Neural crest cell (in vitro differentiated cells): ENCODE measurements around the gene ACAP3. TPM values are rescaled to one million over a fixed set of nuclear protein-coding genes. Genes with fewer than 3 reads are reported as not detected.
A peak's percentile ranks its signal among the peaks of the same experiment; 100 is the strongest.

Source experiments
- DNase-seq: peaks from one replicate; pipeline ENCODE4 v3.0.0; 2021; ENCODE audit warnings: low read depth, mixed read lengths, low spot score
- H3K27ac Mint-ChIP-seq: one replicate; pipeline ENCODE4 v1.8.0; 2021; ENCODE audit warnings: mild to moderate bottlenecking, mixed read lengths; ENCODE audit not compliant: unreplicated experiment
- H3K27me3 Mint-ChIP-seq: 2 replicates; pipeline ENCODE4 v1.8.0; 2021; ENCODE audit warnings: low read depth, mild to moderate bottlenecking, mixed read lengths
- H3K36me3 Mint-ChIP-seq: 2 replicates; pipeline ENCODE4 v1.8.0; 2021; ENCODE audit warnings: low read depth, mild to moderate bottlenecking, mixed read lengths
- H3K4me1 Mint-ChIP-seq: 2 replicates; pipeline ENCODE4 v1.8.0; 2021; ENCODE audit warnings: mixed read lengths
- H3K4me3 Mint-ChIP-seq: one replicate; pipeline ENCODE4 v1.8.0; 2021; ENCODE audit warnings: mild to moderate bottlenecking, mixed read lengths
- H3K9me3 Mint-ChIP-seq: 2 replicates; pipeline ENCODE4 v1.8.0; 2021; ENCODE audit warnings: mixed read lengths
- CTCF ChIP-seq: fragments of 200-600 bp; sonication (generic); conservative IDR thresholded peaks from 2 replicates; pipeline ENCODE4 v1.5.0; 2021; ENCODE audit warnings: antibody characterized with exemption, mild to moderate bottlenecking
- total RNA-seq: library from RNA; stranded (reverse); gene quantifications from 2 replicates; pipeline ENCODE4 v1.2.1, GENCODE V29; 2021

Gene ACAP3
- total RNA-seq, 1 donor from 2014 or later = 124 TPM

DNA sequence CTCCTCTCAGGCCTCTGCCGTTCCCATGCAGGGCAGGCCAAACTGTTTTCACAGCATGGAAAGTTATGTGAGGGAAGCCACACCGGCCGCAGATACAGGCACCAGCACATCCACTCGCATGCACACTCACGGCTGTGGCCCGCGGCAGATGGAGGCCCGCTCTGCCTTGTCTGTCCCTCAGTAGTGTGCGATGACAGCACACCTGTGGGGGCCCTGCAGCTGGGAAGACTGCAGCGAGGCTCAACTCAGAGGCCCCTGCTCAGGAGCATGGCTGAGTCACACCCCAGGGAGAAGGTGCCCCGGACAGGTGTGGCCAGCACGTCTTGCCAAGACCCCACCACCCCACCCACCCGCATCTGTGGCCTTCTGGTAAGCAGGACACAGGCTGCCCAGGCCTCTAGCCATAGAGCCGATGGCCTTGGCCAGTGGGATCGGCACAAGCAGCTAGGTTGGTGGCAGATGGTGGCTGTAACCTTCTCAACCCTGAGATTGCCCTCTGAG, 32.7 kb downstream of the ACAP3 start:
- no peak for TF ChIP-seq CTCF
- Mint-ChIP-seq H3K27me3 (no peaks in the 10 kb centered on the region), H3K36me3 (peaks cover 5% of the 10 kb centered on the region), H3K4me3 (peak overlapping the region; percentile 79), H3K27ac (peak overlapping the region; percentile 71), H3K9me3 (no peaks in the 10 kb centered on the region), H3K4me1 (peaks cover 34% of the 10 kb centered on the region)
- DNase-seq = no peak

GRCh38 chr1:1274299-1274930, 33.3 kb downstream of the ACAP3 start:
- Mint-ChIP-seq H3K4me1 (peaks cover 34% of the 10 kb centered on the region), H3K27me3 (no peaks in the 10 kb centered on the region), H3K27ac (peak overlapping the region; percentile 71), H3K4me3 (peak overlapping the region; percentile 79), H3K9me3 (no peaks in the 10 kb centered on the region), H3K36me3 (peaks cover 5% of the 10 kb centered on the region)
- DNase-seq = no peak
- no peak for TF ChIP-seq CTCF

DNA sequence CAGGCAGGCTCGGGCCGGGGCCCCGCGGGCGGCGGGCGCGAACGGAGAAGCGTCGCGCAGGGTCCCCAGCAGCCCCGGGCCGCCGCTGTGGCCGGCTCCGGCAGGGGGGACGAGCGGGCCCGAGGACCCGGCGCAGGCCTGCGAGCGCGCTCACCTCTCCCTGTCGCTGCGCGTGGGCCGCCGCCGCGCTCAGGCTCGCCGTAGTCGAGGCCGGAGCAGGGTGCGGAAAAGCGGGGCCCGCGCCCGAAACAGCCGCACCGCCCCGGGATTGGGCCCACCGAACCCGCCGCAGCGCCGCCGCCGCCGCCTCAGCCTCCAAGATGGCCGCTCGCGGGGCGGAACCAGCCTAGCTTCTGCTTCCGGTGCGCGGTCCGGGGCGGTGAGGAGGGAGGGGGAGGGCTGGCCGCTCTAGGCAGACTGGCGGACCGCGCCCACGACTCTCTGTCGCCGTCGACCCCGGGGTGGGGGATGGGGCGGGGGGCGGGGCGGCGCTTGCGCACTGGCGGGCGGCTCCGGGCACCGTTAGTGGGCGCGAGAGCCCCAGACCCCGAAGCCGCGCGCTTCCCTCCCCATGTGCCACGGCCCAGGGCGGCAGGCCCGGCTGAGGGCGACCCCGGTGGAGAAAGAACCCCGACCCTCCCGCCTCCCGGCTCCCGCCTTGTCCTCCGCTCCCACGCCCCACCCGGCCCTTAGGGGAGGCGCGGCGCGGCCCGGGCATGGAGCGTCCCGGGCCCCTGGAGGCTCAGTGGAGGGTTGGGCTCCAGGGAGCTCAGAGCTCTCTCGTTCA, 34.0 kb downstream of the ACAP3 start, which contains the start of gene UBE2J2:
Gene UBE2J2 (minus strand): TSS at position 343 of the 787 bp plus-strand sequence. CDS start 5,862 bp downstream, outside the sequence.
- Mint-ChIP-seq H3K27me3 (no peaks in the 10 kb centered on the region), H3K9me3 (no peaks in the 10 kb centered on the region), H3K4me3 (peak within 1 kb of the TSS; percentile 89), H3K27ac (peak within 1 kb of the TSS; percentile 71), H3K36me3 (peaks cover 5% of the 10 kb centered on the region), H3K4me1 (peaks cover 34% of the 10 kb centered on the region)
- DNase-seq = peak; percentile 88
- TF ChIP-seq CTCF = no peak

DNA sequence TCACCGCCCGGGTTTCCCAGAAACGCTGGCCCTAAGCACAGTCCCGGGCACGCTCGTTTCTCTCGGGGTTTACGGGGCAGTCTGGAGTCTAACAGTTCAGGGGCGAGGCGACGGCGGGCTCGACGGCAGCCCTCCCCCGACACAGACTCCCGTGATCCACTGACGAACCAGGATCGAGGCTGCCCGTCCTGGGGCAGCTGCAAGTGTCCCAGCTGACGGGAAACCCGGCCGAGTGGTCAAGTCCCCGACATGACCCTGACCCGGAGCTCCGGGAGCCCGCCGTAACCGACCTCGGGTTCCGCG, 34.6 kb downstream of the ACAP3 start:
- no peaks in the 10 kb centered on the region for H3K9me3 Mint-ChIP-seq
- H3K36me3 Mint-ChIP-seq = peaks cover 5% of the 10 kb centered on the region
- H3K4me3 Mint-ChIP-seq = peak overlapping the region; percentile 89
- no peak for DNase-seq
- H3K27me3 Mint-ChIP-seq = no peaks in the 10 kb centered on the region
- peaks cover 34% of the 10 kb centered on the region for H3K4me1 Mint-ChIP-seq
- no peak for TF ChIP-seq CTCF
- peak overlapping the region; percentile 71 for H3K27ac Mint-ChIP-seq

DNA sequence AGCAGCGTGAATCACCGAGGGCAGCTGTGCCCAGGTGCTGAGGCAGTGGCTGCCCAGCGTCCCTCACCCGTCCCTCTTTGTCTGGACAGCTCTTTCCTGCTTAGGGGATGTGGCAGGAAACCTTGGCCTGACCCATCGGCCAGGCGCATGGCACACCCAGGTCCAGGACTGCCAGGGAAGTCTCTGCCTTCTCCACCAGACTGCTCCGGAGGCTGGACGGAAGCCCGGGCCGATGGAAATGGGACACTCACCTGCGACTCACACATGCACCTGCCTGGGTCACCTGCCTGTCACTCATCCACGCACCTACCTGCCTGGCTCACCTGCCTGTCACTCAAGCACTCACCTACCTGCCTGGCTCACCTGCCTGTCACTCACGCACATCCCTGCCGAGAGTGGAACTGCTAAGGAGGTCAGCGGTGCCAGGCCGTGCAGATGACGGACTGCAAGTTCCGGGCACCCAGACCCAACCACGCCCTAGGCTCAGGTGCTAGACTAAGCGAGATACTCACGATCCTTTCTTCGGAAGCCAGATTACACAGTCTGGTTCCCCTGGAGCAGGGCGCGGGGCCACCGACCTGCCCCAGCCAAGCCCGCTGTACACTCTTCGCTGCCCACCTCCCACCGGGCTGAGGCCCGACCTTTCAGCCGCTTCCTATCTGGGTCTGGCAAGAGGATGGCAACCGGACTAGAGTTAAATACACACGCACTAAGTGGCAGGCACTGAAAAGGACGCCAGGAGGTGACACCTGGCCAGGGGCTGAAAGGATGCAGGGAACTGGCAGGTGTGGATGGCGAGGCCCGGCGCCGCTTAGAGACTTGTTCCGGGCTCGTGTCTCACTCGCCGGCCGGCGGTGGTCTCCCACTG, 35.2 kb downstream of the ACAP3 start:
- H3K9me3 Mint-ChIP-seq = no peaks in the 10 kb centered on the region
- H3K36me3 Mint-ChIP-seq = peaks cover 5% of the 10 kb centered on the region
- peaks cover 34% of the 10 kb centered on the region for H3K4me1 Mint-ChIP-seq
- H3K27me3 Mint-ChIP-seq = no peaks in the 10 kb centered on the region
- peak overlapping the region; percentile 71 for H3K27ac Mint-ChIP-seq
- no peak for DNase-seq
- H3K4me3 Mint-ChIP-seq = peak overlapping the region; percentile 89
- no peak for TF ChIP-seq CTCF
